ENCODE measurements around the gene PCGF5. TPM values are rescaled to one million over a fixed set of nuclear protein-coding genes. Genes with fewer than 3 reads are reported as not detected.
"Not testable (repeated sequence)": the region's sequence is repeated elsewhere in the genome, so short reads cannot be mapped to it uniquely, and the experiment has no call there.

PCGF5 gene
- total RNA-seq, 1 donor from 2014 or later: 11.2 TPM

GRCh38 chr10:91316486-91316885, 96.0 kb downstream of the PCGF5 start:
- Mint-ChIP-seq H3K9me3 (no peaks in the 10 kb centered on the region), H3K27me3 (ENCODE audit: low read depth) (no peaks in the 10 kb centered on the region), H3K36me3 (ENCODE audit: low read depth) (no peaks in the 10 kb centered on the region), H3K4me1 (peaks cover 11% of the 10 kb centered on the region), H3K27ac (ENCODE audit: unreplicated experiment) (no peak overlapping the region), H3K4me3 (no peak overlapping the region)
- DNase-seq (ENCODE audit: low read depth, low spot score): no peak
- no peak for TF ChIP-seq CTCF (conservative IDR thresholded peaks at IDR 0.05)

GRCh38 chr10:91317541-91317940, 97.1 kb downstream of the PCGF5 start:
- Mint-ChIP-seq H3K27me3 (ENCODE audit: low read depth) (no peaks in the 10 kb centered on the region), H3K36me3 (ENCODE audit: low read depth) (no peaks in the 10 kb centered on the region), H3K4me1 (peaks cover 11% of the 10 kb centered on the region), H3K27ac (ENCODE audit: unreplicated experiment) (no peak overlapping the region), H3K9me3 (no peaks in the 10 kb centered on the region), H3K4me3 (no peak overlapping the region)
- no peak for TF ChIP-seq CTCF (conservative IDR thresholded peaks at IDR 0.05)
- DNase-seq (ENCODE audit: low read depth, low spot score): no peak

GRCh38 chr10:91319336-91319735, 98.9 kb downstream of the PCGF5 start:
- peaks cover 1% of the 10 kb centered on the region for H3K4me1 Mint-ChIP-seq
- no peak overlapping the region for H3K27ac Mint-ChIP-seq (ENCODE audit: unreplicated experiment)
- H3K4me3 Mint-ChIP-seq: no peak overlapping the region
- DNase-seq (ENCODE audit: low read depth, low spot score): no peak
- H3K9me3 Mint-ChIP-seq: no peaks in the 10 kb centered on the region
- TF ChIP-seq CTCF (conservative IDR thresholded peaks at IDR 0.05): no peak
- no peaks in the 10 kb centered on the region for H3K36me3 Mint-ChIP-seq (ENCODE audit: low read depth)
- H3K27me3 Mint-ChIP-seq (ENCODE audit: low read depth): no peaks in the 10 kb centered on the region

GRCh38 chr10:91323293-91323905, 102.9 kb downstream of the PCGF5 start:
- H3K9me3 Mint-ChIP-seq; H3K4me3 Mint-ChIP-seq; H3K27ac Mint-ChIP-seq (ENCODE audit: unreplicated experiment); H3K27me3 Mint-ChIP-seq (ENCODE audit: low read depth); H3K4me1 Mint-ChIP-seq; H3K36me3 Mint-ChIP-seq (ENCODE audit: low read depth); DNase-seq (ENCODE audit: low read depth, low spot score): not testable (repeated sequence)

- Mint-ChIP-seq H3K9me3 (peaks cover 6% of the 10 kb centered on the region), H3K4me1 (no peaks in the 10 kb centered on the region), H3K27ac (ENCODE audit: unreplicated experiment) (no peak overlapping the region), H3K36me3 (ENCODE audit: low read depth) (peaks cover 3% of the 10 kb centered on the region), H3K4me3 (no peak overlapping the region), H3K27me3 (ENCODE audit: low read depth) (peaks cover 2% of the 10 kb centered on the region)
- no peak for DNase-seq (ENCODE audit: low read depth, low spot score)
- no peak for TF ChIP-seq CTCF (conservative IDR thresholded peaks at IDR 0.05)
Observed at GRCh38 chr10:91328320-91328984, 108.0 kb downstream of the PCGF5 start.

Other genes with a start within 250 kb of the PCGF5 start
- gene HECTD2, start 189.7 kb downstream of the PCGF5 start, total RNA-seq: 22.1 and 23.2 TPM in 2 replicates